SU-DHL-6 (cell line): ENCODE data around the gene VAPA.
"Not testable (repeated sequence)": the region's sequence is repeated elsewhere in the genome, so short reads cannot be mapped to it uniquely, and the experiment has no call there.

Experiments
- H2AFZ ChIP-seq: fragments of 200-600 bp; sonication (generic); 2 replicates; pipeline ENCODE4 v1.6.1; 2014; ENCODE audit warnings: low read depth, mild to moderate bottlenecking, moderate library complexity, mixed read lengths, antibody characterized with exemption, low read length; ENCODE audit not compliant: severe bottlenecking
- H3F3A ChIP-seq: fragments of 200-600 bp; shearing (Covaris generic); 2 replicates; pipeline ENCODE4 v1.6.0; 2016; ENCODE audit warnings: antibody characterized with exemption, mild to moderate bottlenecking; ENCODE audit not compliant: insufficient read depth
- H3K27ac ChIP-seq: fragments of 200-600 bp; sonication (generic); 2 replicates; pipeline ENCODE4 v1.5.1; 2016; ENCODE audit warnings: low read depth, mild to moderate bottlenecking, low read length, moderate library complexity, mixed read lengths
- H3K27me3 ChIP-seq: fragments of 200-600 bp; sonication (generic), shearing (Covaris generic); 2 replicates; pipeline ENCODE4 v1.6.0; 2014; ENCODE audit warnings: mild to moderate bottlenecking, low read length
- H3K36me3 ChIP-seq: fragments of 200-600 bp; sonication (generic); 2 replicates; pipeline ENCODE4 v1.6.1; 2014; ENCODE audit warnings: mild to moderate bottlenecking, low read length, mixed read lengths
- H3K4me2 ChIP-seq: fragments of 300-600, 200-600 bp; shearing (Covaris generic), sonication (generic); 2 replicates; pipeline ENCODE4 v1.6.0; 2014; ENCODE audit warnings: low read length, low read depth, mild to moderate bottlenecking; ENCODE audit not compliant: poor library complexity, severe bottlenecking
- H3K4me3 ChIP-seq: fragments of 200-600 bp; sonication (generic); 2 replicates; pipeline ENCODE4 v1.5.1; 2014; ENCODE audit warnings: antibody characterized with exemption, low read length, mild to moderate bottlenecking, mixed read lengths; ENCODE audit not compliant: insufficient read depth, poor library complexity, severe bottlenecking
- H3K79me2 ChIP-seq: fragments of 200-600 bp; sonication (generic); 2 replicates; pipeline ENCODE4 v1.6.1; 2014; ENCODE audit warnings: mild to moderate bottlenecking, low read length, moderate library complexity; ENCODE audit not compliant: insufficient read depth
- H3K9ac ChIP-seq: fragments of 200-600 bp; sonication (generic); 2 replicates; pipeline ENCODE4 v1.7.0; 2014; ENCODE audit warnings: mild to moderate bottlenecking, low read length
- H3K9me2 ChIP-seq: fragments of 200-600 bp; sonication (generic); replicated peaks from 2 replicates; pipeline ENCODE4 v1.6.1; 2014; ENCODE audit warnings: low read length; ENCODE audit not compliant: insufficient read depth
- H3K9me3 ChIP-seq: fragments of 200-600 bp; sonication (generic); 2 replicates; pipeline ENCODE4 v1.6.1; 2014; ENCODE audit warnings: low read length, mixed read lengths; ENCODE audit not compliant: insufficient read depth
- H4K20me1 ChIP-seq: fragments of 200-600 bp; sonication (generic); 2 replicates; pipeline ENCODE4 v1.6.1; 2014; ENCODE audit warnings: low read depth, mild to moderate bottlenecking, antibody characterized with exemption, low read length, moderate library complexity, mixed read lengths
- CTCF ChIP-seq: fragments of 200-600 bp; sonication (generic); IDR thresholded peaks from one replicate; pipeline ENCODE4 v1.5.1; 2017; ENCODE audit warnings: antibody characterized with exemption, mild to moderate bottlenecking, low read length, moderate library complexity; ENCODE audit not compliant: insufficient read depth, poor library complexity, severe bottlenecking
- EZH2phosphoT487 ChIP-seq: fragments of 200-600 bp; sonication (generic), shearing (Covaris generic); conservative IDR thresholded peaks from 2 replicates; pipeline ENCODE4 v1.6.1; 2018; ENCODE audit warnings: mild to moderate bottlenecking, antibody characterized with exemption, low read length, moderate library complexity, mixed read lengths

Gene VAPA

GRCh38 chr18:9887992-9888391 lies 25.8 kb upstream of the VAPA start:
- no peak overlapping the region for H3K4me2 ChIP-seq
- H3K9me3 ChIP-seq: no peaks in the 10 kb centered on the region
- H3K79me2 ChIP-seq: no peaks in the 10 kb centered on the region
- no peaks in the 10 kb centered on the region for H3F3A ChIP-seq
- H3K27ac ChIP-seq: no peak overlapping the region
- H3K9ac ChIP-seq: no peak overlapping the region
- no peak overlapping the region for H2AFZ ChIP-seq
- no peaks in the 10 kb centered on the region for H4K20me1 ChIP-seq
- H3K4me3 ChIP-seq: no peak overlapping the region
- no peaks in the 10 kb centered on the region for H3K27me3 ChIP-seq
- no peaks in the 10 kb centered on the region for H3K36me3 ChIP-seq
- no peaks in the 10 kb centered on the region for H3K9me2 ChIP-seq
- TF ChIP-seq EZH2phosphoT487: no peak
- TF ChIP-seq CTCF: no peak

- Histone ChIP-seq H3K27me3 (no peaks in the 10 kb centered on the region), H3K36me3 (no peaks in the 10 kb centered on the region), H3K79me2 (no peaks in the 10 kb centered on the region), H3K4me2 (no peak overlapping the region), H3K9me3 (no peaks in the 10 kb centered on the region), H4K20me1 (no peaks in the 10 kb centered on the region), H3F3A (no peaks in the 10 kb centered on the region), H3K9me2 (no peaks in the 10 kb centered on the region), H3K4me3 (no peak overlapping the region), H2AFZ (no peak overlapping the region), H3K27ac (no peak overlapping the region), H3K9ac (no peak overlapping the region)
- no peak for TF ChIP-seq CTCF
Measured at GRCh38 chr18:9890196-9890595, 23.6 kb upstream of the VAPA start.

DNA sequence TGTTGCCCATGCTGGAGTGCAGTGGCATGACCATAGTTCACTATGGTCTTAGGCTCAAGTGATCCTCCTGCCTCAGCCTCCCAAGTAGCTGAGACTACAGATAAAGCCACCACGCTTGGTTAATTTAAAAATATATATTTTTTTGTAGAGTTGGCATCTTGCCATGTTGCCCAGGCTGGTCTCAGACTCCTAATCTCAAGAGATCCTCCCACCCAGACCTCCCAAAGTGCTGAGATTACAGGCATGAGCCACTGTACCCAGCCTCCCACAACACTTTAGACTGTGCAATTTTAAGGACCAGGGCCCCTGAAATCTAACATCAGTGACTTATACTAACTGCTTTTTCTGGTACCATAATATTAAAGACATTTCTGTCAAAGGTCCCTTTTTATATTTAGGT lies 22.9 kb upstream of the VAPA start:
- H3K9ac ChIP-seq: no peak overlapping the region
- no peak overlapping the region for H3K4me2 ChIP-seq
- H3K4me3 ChIP-seq: no peak overlapping the region
- no peaks in the 10 kb centered on the region for H3K79me2 ChIP-seq
- no peaks in the 10 kb centered on the region for H3F3A ChIP-seq
- H3K9me2 ChIP-seq: no peaks in the 10 kb centered on the region
- TF ChIP-seq CTCF (no peak), EZH2phosphoT487 (no peak)
- H3K9me3 ChIP-seq: no peaks in the 10 kb centered on the region
- no peak overlapping the region for H3K27ac ChIP-seq
- no peaks in the 10 kb centered on the region for H3K27me3 ChIP-seq
- H3K36me3 ChIP-seq: no peaks in the 10 kb centered on the region
- H4K20me1 ChIP-seq: no peaks in the 10 kb centered on the region
- H2AFZ ChIP-seq: no peak overlapping the region

- not testable (repeated sequence) for H4K20me1 ChIP-seq, H3K27me3 ChIP-seq, H3K79me2 ChIP-seq, H3K9ac ChIP-seq, H3K9me2 ChIP-seq, H3K36me3 ChIP-seq, H3K4me2 ChIP-seq, H3F3A ChIP-seq, H3K4me3 ChIP-seq, H3K27ac ChIP-seq, H3K9me3 ChIP-seq, H2AFZ ChIP-seq
Measured at GRCh38 chr18:9891515-9891914, 22.3 kb upstream of the VAPA start.
